MCF 10A (cell line): ENCODE results near the gene UTP3. TPM values are rescaled to one million over a fixed set of nuclear protein-coding genes. Genes with fewer than 3 reads are reported as not detected.
"Not testable (repeated sequence)": the region's sequence is repeated elsewhere in the genome, so short reads cannot be mapped to it uniquely, and the experiment has no call there.

ENCODE experiments used
- BruUV-seq: library from RNA; stranded (reverse); fragments of 400-500 nt; replicated peaks from 2 replicates; lab custom pipeline; 2021; lab: Mats Ljungman, UMichigan
- CTCF ChIA-PET: fragments of 300-600 bp; sonication (Branson Sonifier 250); formaldehyde crosslinking; extraction: SDS; loops from one replicate; lab custom pipeline; 2021; ENCODE audit warnings: antibody characterized with exemption, inconsistent platforms; lab: Yijun Ruan, JAX
- POLR2A ChIA-PET: fragments of 300-600, 350-650 bp; sonication (Branson Sonifier 250); formaldehyde crosslinking; extraction: SDS; loops from one replicate; lab custom pipeline; 2020; ENCODE audit warnings: antibody characterized with exemption, inconsistent platforms; lab: Yijun Ruan, JAX
- DNase-seq: peaks from one replicate; pipeline ENCODE4 v3.0.0-alpha.2; 2018; ENCODE audit not compliant: unreplicated experiment
- H3K27ac Mint-ChIP-seq: one replicate; pipeline ENCODE4 v1.8.0; 2022; ENCODE audit warnings: mild to moderate bottlenecking, low read depth, mixed read lengths; ENCODE audit not compliant: unreplicated experiment
- H3K27me3 Mint-ChIP-seq: one replicate; pipeline ENCODE4 v1.8.0; 2022; ENCODE audit warnings: mixed read lengths; ENCODE audit not compliant: insufficient read depth, unreplicated experiment
- H3K36me3 Mint-ChIP-seq: one replicate; pipeline ENCODE4 v1.8.0; 2022; ENCODE audit warnings: mild to moderate bottlenecking, moderate library complexity, mixed read lengths; ENCODE audit not compliant: insufficient read depth, unreplicated experiment
- H3K4me1 Mint-ChIP-seq: one replicate; pipeline ENCODE4 v1.8.0; 2022; ENCODE audit warnings: mixed read lengths; ENCODE audit not compliant: insufficient read depth, unreplicated experiment
- H3K4me3 Mint-ChIP-seq: one replicate; pipeline ENCODE4 v1.8.0; 2022; ENCODE audit warnings: mild to moderate bottlenecking, moderate library complexity, mixed read lengths; ENCODE audit not compliant: unreplicated experiment
- H3K9me3 Mint-ChIP-seq: one replicate; pipeline ENCODE4 v1.8.0; 2022; ENCODE audit warnings: mixed read lengths; ENCODE audit not compliant: unreplicated experiment
- CTCF ChIP-seq: fragments of 200-600 bp; IDR thresholded peaks from one replicate; pipeline ENCODE4 v1.8.0; 2022; ENCODE audit warnings: antibody characterized with exemption, mild to moderate bottlenecking; ENCODE audit not compliant: unreplicated experiment
- intact Hi-C: fragments of 100-400 bp; cut with micrococcal nuclease; formaldehyde crosslinking; loops from 2 replicates; pipeline ENCODE4 v1.14.1; 2022
- total RNA-seq: library from RNA; stranded (reverse); gene quantifications from 2 replicates; pipeline ENCODE4 v1.2.3, GENCODE V29; 2022

The UTP3 gene
- total RNA-seq, 1 experiment from 2014 or later, result 45.4 TPM

- ChIA-PET CTCF (interaction anchor here (0.6 to 2.3 kb wide), 5 partner anchors 10 to 1918 kb away, joined by 3 to 7 read pairs (median 5); no protein-coding TSS in a partner anchor), POLR2A (interaction anchor here (0.5 to 1.0 kb wide), 3 partner anchors 11 to 111 kb away, joined by 3 read pairs; no protein-coding TSS in a partner anchor)
- peaks cover 16% of the 10 kb centered on the region for H3K36me3 Mint-ChIP-seq
- no peak for TF ChIP-seq CTCF
- H3K27ac Mint-ChIP-seq, result no peak overlapping the region
- intact Hi-C loops, result no loop called here
- no peak overlapping the region for H3K4me3 Mint-ChIP-seq
- H3K27me3 Mint-ChIP-seq, result no peaks in the 10 kb centered on the region
- DNase-seq, result no peak
- H3K4me1 Mint-ChIP-seq, result peaks cover 5% of the 10 kb centered on the region
- no TSS peak for BruUV-seq
- H3K9me3 Mint-ChIP-seq, result no peaks in the 10 kb centered on the region
Measured at GRCh38 chr4:70728091-70728490, 39.8 kb downstream of the UTP3 start.

GRCh38 chr4:70732878-70733277, 44.5 kb downstream of the UTP3 start:
- POLR2A ChIA-PET, result interaction anchor here (1.6 to 5.5 kb wide), 3 partner anchors 12 to 50 kb away, joined by 3 to 170 read pairs (median 32); no protein-coding TSS in a partner anchor
- DNase-seq, H3K4me3 Mint-ChIP-seq, H3K36me3 Mint-ChIP-seq, intact Hi-C loops, CTCF ChIA-PET, H3K9me3 Mint-ChIP-seq, H3K27me3 Mint-ChIP-seq, BruUV-seq: not testable (repeated sequence)
- Mint-ChIP-seq H3K4me1 (peaks cover 14% of the 10 kb centered on the region), H3K27ac (peak overlapping the region; percentile 80)

GRCh38 chr4:70734168-70734954, 46.0 kb downstream of the UTP3 start:
- TSS peak; percentile 48 for BruUV-seq
- H3K9me3 Mint-ChIP-seq, result no peaks in the 10 kb centered on the region
- peak overlapping the region; percentile 89 for H3K27ac Mint-ChIP-seq
- intact Hi-C loops, result loop anchor here (2.0 kb wide), 1 partner anchor 30 kb away; no protein-coding TSS in a partner anchor
- CTCF ChIA-PET, result interaction anchor here (1.0 to 4.2 kb wide), 16 partner anchors 10 to 261 kb away, joined by 3 to 49 read pairs (median 6); partner anchors contain the start of genes MOB1B, RUFY3 and UTP3
- POLR2A ChIA-PET, result interaction anchor here (0.5 to 5.5 kb wide), 20 partner anchors 8 to 1578 kb away, joined by 3 to 170 read pairs (median 4); partner anchors contain the start of genes DCK, RUFY3 and UTP3
- no peak for TF ChIP-seq CTCF
- H3K36me3 Mint-ChIP-seq, result peaks cover 5% of the 10 kb centered on the region
- H3K4me3 Mint-ChIP-seq, result peak overlapping the region; percentile 79
- H3K27me3 Mint-ChIP-seq, result no peaks in the 10 kb centered on the region
- peaks cover 14% of the 10 kb centered on the region for H3K4me1 Mint-ChIP-seq
- peak; percentile 60 for DNase-seq

GRCh38 chr4:70734971-70735370, 46.6 kb downstream of the UTP3 start:
- intact Hi-C loops, result loop anchor here (2.0 kb wide), 1 partner anchor 30 kb away; no protein-coding TSS in a partner anchor
- CTCF ChIA-PET, result interaction anchor here (0.6 to 4.2 kb wide), 16 partner anchors 9 to 261 kb away, joined by 3 to 49 read pairs (median 6); partner anchors contain the start of genes MOB1B, RUFY3 and UTP3
- POLR2A ChIA-PET, result interaction anchor here (0.6 to 5.5 kb wide), 16 partner anchors 10 to 1578 kb away, joined by 3 to 170 read pairs (median 4); partner anchors contain the start of genes DCK, RUFY3 and UTP3
- peaks cover 5% of the 10 kb centered on the region for H3K36me3 Mint-ChIP-seq
- no peak for DNase-seq
- no peaks in the 10 kb centered on the region for H3K9me3 Mint-ChIP-seq
- BruUV-seq, result no TSS peak
- H3K27me3 Mint-ChIP-seq, result no peaks in the 10 kb centered on the region
- H3K4me3 Mint-ChIP-seq, result peak overlapping the region; percentile 79
- no peak for TF ChIP-seq CTCF
- peak overlapping the region; percentile 89 for H3K27ac Mint-ChIP-seq
- peaks cover 14% of the 10 kb centered on the region for H3K4me1 Mint-ChIP-seq

GRCh38 chr4:70735915-70736314, 47.6 kb downstream of the UTP3 start:
- H3K9me3 Mint-ChIP-seq, H3K27ac Mint-ChIP-seq, H3K36me3 Mint-ChIP-seq, H3K27me3 Mint-ChIP-seq, BruUV-seq: not testable (repeated sequence)
- intact Hi-C loops, result loop anchor here (2.0 kb wide), 1 partner anchor 31 kb away; no protein-coding TSS in a partner anchor
- DNase-seq, result peak; percentile 55
- ChIA-PET CTCF (interaction anchor here (0.9 to 4.2 kb wide), 8 partner anchors 8 to 49 kb away, joined by 3 to 49 read pairs (median 8); partner anchors contain the start of gene UTP3), POLR2A (interaction anchor here (2.0 to 5.5 kb wide), 6 partner anchors 9 to 103 kb away, joined by 5 to 170 read pairs (median 24); partner anchors contain the start of gene UTP3)
- peak overlapping the region; percentile 25 for H3K4me3 Mint-ChIP-seq
- H3K4me1 Mint-ChIP-seq, result peaks cover 14% of the 10 kb centered on the region
